HepG2 (cell line): ENCODE measurements around the gene GCNT3. TPM values are rescaled to one million over a fixed set of nuclear protein-coding genes. Genes with fewer than 3 reads are reported as not detected.
A peak's percentile ranks its signal among the peaks of the same experiment; 100 is the strongest.

Experiments
- CBX5 ChIP-seq: sonication (generic); formaldehyde crosslinking; IDR thresholded peaks from 2 replicates; pipeline ENCODE4 v1.4.0; 2020; ENCODE audit warnings: missing genetic modification reagents, borderline replicate concordance
- ETV5 ChIP-seq: IDR thresholded peaks from 2 replicates; pipeline ENCODE4 v1.6.1; 2018; ENCODE audit warnings: missing biosample characterization, missing genetic modification reagents, inconsistent platforms, borderline replicate concordance
- PCBP1 ChIP-seq: fragments of 200-400 bp; formaldehyde crosslinking; IDR thresholded peaks from 2 replicates; pipeline ENCODE4 v1.6.1; 2017; ENCODE audit warnings: mild to moderate bottlenecking, low read depth, low read length, borderline replicate concordance
- ZBTB42 ChIP-seq: sonication (generic); formaldehyde crosslinking; IDR thresholded peaks from 2 replicates; pipeline ENCODE4 v1.5.0; 2020; ENCODE audit warnings: mild to moderate bottlenecking, missing genetic modification reagents
- ZNF224 ChIP-seq: sonication (generic); formaldehyde crosslinking; IDR thresholded peaks from 2 replicates; pipeline ENCODE4 v1.5.0; 2020; ENCODE audit warnings: mild to moderate bottlenecking, missing genetic modification reagents
- ZNF292 ChIP-seq: sonication (generic); formaldehyde crosslinking; IDR thresholded peaks from 2 replicates; pipeline ENCODE4 v1.8.1; 2022; ENCODE audit warnings: mild to moderate bottlenecking, low read depth, missing genetic modification reagents, borderline replicate concordance
- ZNF484 ChIP-seq: sonication (generic); formaldehyde crosslinking; IDR thresholded peaks from 2 replicates; pipeline ENCODE4 v1.5.1; 2020; ENCODE audit warnings: mild to moderate bottlenecking, low read depth, missing genetic modification reagents, borderline replicate concordance
- ZNF7 ChIP-seq: IDR thresholded peaks from 2 replicates; pipeline ENCODE4 v1.6.1; 2016; ENCODE audit warnings: missing biosample characterization, missing genetic modification reagents
- polyA plus RNA-seq, 8 experiments: library from polyadenylated mRNA; depleted of rRNA in 3 of 8; stranded (reverse) in 7 of 8; unstranded in 1 of 8; fragments of >200 nt; fragmentation: Illumina TruSeq in 4 of 8; extraction: Trizol in 4 of 8; gene quantifications; 2 replicates each; pipeline versions ENCODE4 v1.2.1 to v1.2.3, GENCODE V29; 2011 to 2016; ENCODE audit warnings: low read depth in 4 of 8, missing spikeins in 1 of 8, mixed read lengths in 1 of 8; ENCODE audit not compliant: insufficient read depth in 1 of 8
- total RNA-seq, 5 experiments: library from RNA; depleted of rRNA; stranded (reverse); fragments of >200 nt; fragmentation: Illumina TruSeq; extraction: Trizol; gene quantifications; 2 replicates each; pipeline ENCODE4 v1.2.3, GENCODE V29; 2016; ENCODE audit warnings: low read depth in 1 of 5
- TF ChIP-seq, protein P1 (sequence below): sonication (generic); formaldehyde crosslinking; IDR thresholded peaks from 2 replicates; pipeline ENCODE4 v1.5.0; 2020; ENCODE audit warnings: mild to moderate bottlenecking, missing genetic modification reagents, moderate library complexity
- TF ChIP-seq, protein P2 (sequence below): sonication (generic); formaldehyde crosslinking; IDR thresholded peaks from 2 replicates; pipeline ENCODE4 v1.5.0; 2020; ENCODE audit warnings: missing genetic modification reagents
- TF ChIP-seq, protein P3 (sequence below): sonication (generic); IDR thresholded peaks from 2 replicates; pipeline ENCODE4 v1.6.1; 2016; ENCODE audit warnings: low read depth, borderline replicate concordance

Gene GCNT3
- total and polyA plus RNA-seq, 2 of the 13 experiments (the other 11 are each of a cell fraction or from before 2014, with no cell fraction given) = 6.8 to 9.8 TPM

DNA sequence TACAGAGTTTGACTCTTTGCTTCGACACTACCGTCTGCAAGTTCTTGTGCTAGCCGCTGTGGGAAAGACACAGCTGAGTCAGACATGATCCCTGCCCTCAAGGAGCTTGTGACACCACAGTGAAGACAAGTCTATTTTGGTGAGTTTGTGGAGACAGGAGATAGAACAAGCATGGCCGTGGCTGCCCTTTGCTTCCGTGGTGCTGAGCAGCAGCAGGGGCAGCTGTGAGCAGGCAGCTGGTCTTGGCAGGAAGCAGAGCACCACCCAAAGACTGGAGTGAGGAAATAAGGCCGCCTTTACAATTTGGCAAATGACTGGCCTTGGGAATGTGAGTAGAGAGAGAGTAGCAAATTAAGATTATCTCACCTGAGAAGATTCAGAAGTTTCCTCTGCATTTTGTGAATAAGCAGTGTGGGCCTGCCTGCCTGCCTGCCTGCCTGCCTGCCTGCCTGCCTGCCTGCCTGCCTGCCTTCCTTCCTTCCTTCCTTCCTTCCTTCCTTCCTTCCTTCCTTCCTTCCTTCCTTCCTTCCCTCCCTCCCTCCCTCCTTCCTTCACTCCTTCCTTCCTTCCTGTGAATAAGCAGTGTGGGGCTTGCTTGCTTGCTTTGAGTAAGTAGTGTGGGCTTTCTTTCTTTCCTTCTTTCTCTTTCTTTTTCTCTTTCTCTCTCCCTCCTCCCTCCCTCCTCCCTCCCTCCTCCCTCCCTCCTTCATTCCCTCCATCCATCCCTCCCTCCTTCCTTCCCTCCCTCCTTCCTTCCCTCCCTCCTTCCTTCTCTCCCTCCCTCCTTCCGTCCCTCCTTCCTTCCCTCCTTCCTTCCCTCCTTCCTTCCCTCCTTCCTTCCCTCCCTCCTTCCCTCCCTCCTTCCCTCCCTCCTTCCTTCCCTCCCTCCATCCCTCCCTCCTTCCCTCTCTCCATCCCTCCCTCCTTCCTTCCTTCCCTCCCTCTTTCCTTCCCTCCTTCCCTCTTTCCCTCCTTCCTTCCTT lies 1.6 kb upstream of the GCNT3 start (continued):
- TF ChIP-seq, protein P1, sequence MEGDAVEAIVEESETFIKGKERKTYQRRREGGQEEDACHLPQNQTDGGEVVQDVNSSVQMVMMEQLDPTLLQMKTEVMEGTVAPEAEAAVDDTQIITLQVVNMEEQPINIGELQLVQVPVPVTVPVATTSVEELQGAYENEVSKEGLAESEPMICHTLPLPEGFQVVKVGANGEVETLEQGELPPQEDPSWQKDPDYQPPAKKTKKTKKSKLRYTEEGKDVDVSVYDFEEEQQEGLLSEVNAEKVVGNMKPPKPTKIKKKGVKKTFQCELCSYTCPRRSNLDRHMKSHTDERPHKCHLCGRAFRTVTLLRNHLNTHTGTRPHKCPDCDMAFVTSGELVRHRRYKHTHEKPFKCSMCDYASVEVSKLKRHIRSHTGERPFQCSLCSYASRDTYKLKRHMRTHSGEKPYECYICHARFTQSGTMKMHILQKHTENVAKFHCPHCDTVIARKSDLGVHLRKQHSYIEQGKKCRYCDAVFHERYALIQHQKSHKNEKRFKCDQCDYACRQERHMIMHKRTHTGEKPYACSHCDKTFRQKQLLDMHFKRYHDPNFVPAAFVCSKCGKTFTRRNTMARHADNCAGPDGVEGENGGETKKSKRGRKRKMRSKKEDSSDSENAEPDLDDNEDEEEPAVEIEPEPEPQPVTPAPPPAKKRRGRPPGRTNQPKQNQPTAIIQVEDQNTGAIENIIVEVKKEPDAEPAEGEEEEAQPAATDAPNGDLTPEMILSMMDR (CRISPR knock-in tag) = peak; percentile 31
- TF ChIP-seq ZBTB42 (no peak), ETV5 (0 out of 2 replicates have a peak, but pooled peaks have one; percentile 19), ZNF7 (CRISPR knock-in tag) (0 out of 2 replicates have a peak, but pooled peaks have one; percentile 50), CBX5 (CRISPR knock-in tag) (0 out of 2 replicates have a peak, but pooled peaks have one; percentile 33), ZNF484 (CRISPR knock-in tag) (no peak), PCBP1 (0 out of 2 replicates have a peak, but pooled peaks have one; percentile 63), ZNF224 (CRISPR knock-in tag) (no peak), ZNF292 (CRISPR knock-in tag) (0 out of 2 replicates have a peak, but pooled peaks have one; percentile 34)
- TF ChIP-seq, protein P2, sequence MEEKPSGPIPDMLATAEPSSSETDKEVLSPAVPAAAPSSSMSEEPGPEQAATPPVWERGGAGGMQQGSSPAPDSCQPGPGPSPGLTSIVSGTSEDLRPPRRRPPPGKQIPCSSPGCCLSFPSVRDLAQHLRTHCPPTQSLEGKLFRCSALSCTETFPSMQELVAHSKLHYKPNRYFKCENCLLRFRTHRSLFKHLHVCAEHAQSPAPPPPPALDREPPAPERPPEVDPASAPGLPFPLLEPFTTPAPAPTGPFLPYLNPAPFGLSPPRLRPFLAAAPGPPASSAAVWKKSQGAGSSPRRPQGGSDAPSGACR = no peak
- TF ChIP-seq, protein P3, sequence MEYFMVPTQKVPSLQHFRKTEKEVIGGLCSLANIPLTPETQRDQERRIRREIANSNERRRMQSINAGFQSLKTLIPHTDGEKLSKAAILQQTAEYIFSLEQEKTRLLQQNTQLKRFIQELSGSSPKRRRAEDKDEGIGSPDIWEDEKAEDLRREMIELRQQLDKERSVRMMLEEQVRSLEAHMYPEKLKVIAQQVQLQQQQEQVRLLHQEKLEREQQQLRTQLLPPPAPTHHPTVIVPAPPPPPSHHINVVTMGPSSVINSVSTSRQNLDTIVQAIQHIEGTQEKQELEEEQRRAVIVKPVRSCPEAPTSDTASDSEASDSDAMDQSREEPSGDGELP = peak; percentile 16; the same call in 1 of the 2 replicates
